ENCODE measurements around the gene TTC23L. TPM values are rescaled to one million over a fixed set of nuclear protein-coding genes. Genes with fewer than 3 reads are reported as not detected.

Gene TTC23L
- total RNA-seq, 3 donors from 2014 or later, result 0.29 to 0.43 TPM; not detected in 1

GRCh38 chr5:34892414-34892813 is 53.5 kb downstream of the TTC23L start:
- H3K36me3 ChIP-seq (ENCODE audit: low read depth), result no peaks in the 10 kb centered on the region
- intact Hi-C loops (cut with DNase I, micrococcal nuclease), result no loop called here
- no peak for TF ChIP-seq CTCF (IDR thresholded peaks at IDR 0.05)
- ATAC-seq, result no peak
- no peaks in the 10 kb centered on the region for H3K9me3 ChIP-seq
- no peak for DNase-seq
- no peaks in the 10 kb centered on the region for H3K4me1 ChIP-seq (ENCODE audit: low read depth)
- H3K4me3 ChIP-seq, result no peak overlapping the region

- Histone ChIP-seq H3K9me3 (no peaks in the 10 kb centered on the region), H3K4me3 (no peak overlapping the region), H3K36me3 (ENCODE audit: low read depth) (no peaks in the 10 kb centered on the region), H3K4me1 (ENCODE audit: low read depth) (no peaks in the 10 kb centered on the region)
- ATAC-seq (no peak), DNase-seq (no peak)
- TF ChIP-seq CTCF (IDR thresholded peaks at IDR 0.05), result no peak
- intact Hi-C loops (cut with DNase I, micrococcal nuclease), result loop anchor here in 1 of 2 donors (5.0 kb wide), 1 partner anchor 407 kb away; no protein-coding TSS in a partner anchor
Observed at GRCh38 chr5:34894716-34895115, 55.8 kb downstream of the TTC23L start.

GRCh38 chr5:34895641-34896419 is 56.9 kb downstream of the TTC23L start:
- TF ChIP-seq CTCF (IDR thresholded peaks at IDR 0.05), result no peak
- no peak overlapping the region for H3K4me3 ChIP-seq
- H3K4me1 ChIP-seq (ENCODE audit: low read depth), result no peaks in the 10 kb centered on the region
- H3K36me3 ChIP-seq (ENCODE audit: low read depth), result no peaks in the 10 kb centered on the region
- intact Hi-C loops (cut with DNase I, micrococcal nuclease), result loop anchor here in 1 of 2 donors (5.0 kb wide), 1 partner anchor 409 kb away; no protein-coding TSS in a partner anchor
- no peak for ATAC-seq
- no peaks in the 10 kb centered on the region for H3K9me3 ChIP-seq
- no peak for DNase-seq

GRCh38 chr5:34897646-34898045 is 58.7 kb downstream of the TTC23L start:
- no peaks in the 10 kb centered on the region for H3K36me3 ChIP-seq (ENCODE audit: low read depth)
- no peak for TF ChIP-seq CTCF (IDR thresholded peaks at IDR 0.05)
- H3K9me3 ChIP-seq, result no peaks in the 10 kb centered on the region
- H3K4me3 ChIP-seq, result no peak overlapping the region
- no peaks in the 10 kb centered on the region for H3K4me1 ChIP-seq (ENCODE audit: low read depth)
- no peak for DNase-seq
- intact Hi-C loops (cut with DNase I, micrococcal nuclease), result loop anchor here (1.0 to 5.0 kb wide), 2 partner anchors 410 to 411 kb away; no protein-coding TSS in a partner anchor
- no peak for ATAC-seq

- intact Hi-C loops (cut with DNase I, micrococcal nuclease), result loop anchor here (1.0 to 5.0 kb wide), 2 partner anchors 411 to 412 kb away; no protein-coding TSS in a partner anchor
- ATAC-seq, result peak; percentile 87
Observed at GRCh38 chr5:34898258-34898895, 59.4 kb downstream of the TTC23L start.

More at GRCh38 chr5:34898258-34898895, 59.4 kb downstream of the TTC23L start:
- peak; percentile 56 for TF ChIP-seq CTCF (IDR thresholded peaks at IDR 0.05)
- peak in 2 of 3 donors; percentile 59 to 82 for DNase-seq
- Histone ChIP-seq H3K36me3 (ENCODE audit: low read depth) (no peaks in the 10 kb centered on the region), H3K9me3 (no peaks in the 10 kb centered on the region), H3K4me1 (ENCODE audit: low read depth) (no peaks in the 10 kb centered on the region), H3K4me3 (no peak overlapping the region)

Data from mucosa of descending colon (tissue), 3 donors.